Epithelial cell of esophagus (primary cell): ENCODE data around the gene SPATA21.
"Not testable (repeated sequence)": the region's sequence is repeated elsewhere in the genome, so short reads cannot be mapped to it uniquely, and the experiment has no call there.

ENCODE experiments used
- DNase-seq: peaks from one replicate; pipeline ENCODE4 v3.0.0; 2010; ENCODE audit warnings: low read depth
- H3K4me3 ChIP-seq: 2 replicates; pipeline ENCODE4 v1.5.1; 2011; ENCODE audit warnings: mild to moderate bottlenecking, low read length, control low read depth
- TF ChIP-seq, protein P1 (sequence below): IDR thresholded peaks from 2 replicates; pipeline ENCODE4 v1.5.1; 2011; ENCODE audit warnings: low read depth, mild to moderate bottlenecking, low read length, control low read depth, inconsistent platforms; ENCODE audit not compliant: insufficient read depth; ENCODE audit errors: missing control alignments

Gene SPATA21

DNA sequence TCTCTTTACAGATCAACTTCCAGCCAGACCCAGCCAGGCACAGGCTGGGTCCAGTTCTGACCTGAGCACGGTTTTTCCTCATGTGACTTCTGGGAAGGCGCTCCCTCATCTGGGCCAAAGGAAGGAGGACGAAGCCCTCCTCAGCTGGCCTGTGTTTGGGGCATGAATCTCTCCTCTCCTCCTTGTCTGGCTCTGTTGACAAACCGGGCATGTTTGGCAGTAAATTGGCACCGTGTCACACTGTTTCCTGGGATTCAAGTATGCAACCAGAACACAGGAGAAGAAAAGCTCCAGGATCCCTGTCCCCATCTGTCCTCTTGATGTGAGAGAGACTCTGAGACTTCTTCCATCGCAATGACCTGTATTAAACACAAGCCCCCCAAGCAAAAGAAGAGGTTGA, 21.6 kb upstream of the SPATA21 start:
- DNase-seq, result no peak
- TF ChIP-seq, protein P1, sequence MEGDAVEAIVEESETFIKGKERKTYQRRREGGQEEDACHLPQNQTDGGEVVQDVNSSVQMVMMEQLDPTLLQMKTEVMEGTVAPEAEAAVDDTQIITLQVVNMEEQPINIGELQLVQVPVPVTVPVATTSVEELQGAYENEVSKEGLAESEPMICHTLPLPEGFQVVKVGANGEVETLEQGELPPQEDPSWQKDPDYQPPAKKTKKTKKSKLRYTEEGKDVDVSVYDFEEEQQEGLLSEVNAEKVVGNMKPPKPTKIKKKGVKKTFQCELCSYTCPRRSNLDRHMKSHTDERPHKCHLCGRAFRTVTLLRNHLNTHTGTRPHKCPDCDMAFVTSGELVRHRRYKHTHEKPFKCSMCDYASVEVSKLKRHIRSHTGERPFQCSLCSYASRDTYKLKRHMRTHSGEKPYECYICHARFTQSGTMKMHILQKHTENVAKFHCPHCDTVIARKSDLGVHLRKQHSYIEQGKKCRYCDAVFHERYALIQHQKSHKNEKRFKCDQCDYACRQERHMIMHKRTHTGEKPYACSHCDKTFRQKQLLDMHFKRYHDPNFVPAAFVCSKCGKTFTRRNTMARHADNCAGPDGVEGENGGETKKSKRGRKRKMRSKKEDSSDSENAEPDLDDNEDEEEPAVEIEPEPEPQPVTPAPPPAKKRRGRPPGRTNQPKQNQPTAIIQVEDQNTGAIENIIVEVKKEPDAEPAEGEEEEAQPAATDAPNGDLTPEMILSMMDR, result no peak

DNA sequence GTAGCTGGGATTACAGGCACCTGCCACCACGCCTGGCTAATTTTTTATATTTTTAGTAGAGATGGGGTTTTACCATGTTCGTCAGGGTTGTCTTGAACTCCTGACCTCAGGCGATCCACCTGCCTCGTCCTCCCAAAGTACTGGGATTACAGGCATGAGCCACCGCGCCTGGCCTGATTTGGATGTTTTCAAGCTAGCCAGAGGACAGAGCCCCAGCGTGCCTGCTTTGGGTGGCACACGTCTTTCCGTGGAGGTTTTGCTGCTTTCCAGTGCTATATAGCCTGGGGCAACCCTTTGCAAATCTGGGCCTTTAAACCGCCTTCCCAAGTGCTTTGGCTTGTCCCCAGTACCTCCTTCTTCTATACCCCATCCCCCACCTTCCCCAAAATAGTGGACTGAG, 18.9 kb upstream of the SPATA21 start:
- not testable (repeated sequence) for DNase-seq, H3K4me3 ChIP-seq

More for the DNA sequence above, 21.6 kb upstream of the SPATA21 start:
- no peak overlapping the region for H3K4me3 ChIP-seq

DNA sequence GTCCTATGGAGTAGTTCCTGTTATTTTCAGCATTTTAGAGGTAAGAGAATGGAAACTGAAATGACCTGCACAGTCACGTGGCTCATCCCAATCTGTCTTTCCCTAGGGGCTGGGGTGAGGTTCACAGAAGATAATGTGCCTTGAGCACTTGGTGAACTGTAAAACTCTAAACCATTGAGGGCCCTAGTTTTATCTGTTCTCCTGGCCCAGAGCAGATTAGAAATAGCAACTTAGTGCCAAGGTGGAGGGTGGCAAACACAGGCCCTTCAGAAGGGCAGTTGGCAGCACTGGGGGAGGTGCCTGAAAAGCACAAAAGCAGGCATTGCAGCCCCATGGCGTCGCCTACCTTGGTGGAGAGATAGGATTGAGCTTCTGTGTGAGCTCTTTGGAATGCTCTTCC, 17.7 kb upstream of the SPATA21 start:
- H3K4me3 ChIP-seq, DNase-seq: not testable (repeated sequence)

DNA sequence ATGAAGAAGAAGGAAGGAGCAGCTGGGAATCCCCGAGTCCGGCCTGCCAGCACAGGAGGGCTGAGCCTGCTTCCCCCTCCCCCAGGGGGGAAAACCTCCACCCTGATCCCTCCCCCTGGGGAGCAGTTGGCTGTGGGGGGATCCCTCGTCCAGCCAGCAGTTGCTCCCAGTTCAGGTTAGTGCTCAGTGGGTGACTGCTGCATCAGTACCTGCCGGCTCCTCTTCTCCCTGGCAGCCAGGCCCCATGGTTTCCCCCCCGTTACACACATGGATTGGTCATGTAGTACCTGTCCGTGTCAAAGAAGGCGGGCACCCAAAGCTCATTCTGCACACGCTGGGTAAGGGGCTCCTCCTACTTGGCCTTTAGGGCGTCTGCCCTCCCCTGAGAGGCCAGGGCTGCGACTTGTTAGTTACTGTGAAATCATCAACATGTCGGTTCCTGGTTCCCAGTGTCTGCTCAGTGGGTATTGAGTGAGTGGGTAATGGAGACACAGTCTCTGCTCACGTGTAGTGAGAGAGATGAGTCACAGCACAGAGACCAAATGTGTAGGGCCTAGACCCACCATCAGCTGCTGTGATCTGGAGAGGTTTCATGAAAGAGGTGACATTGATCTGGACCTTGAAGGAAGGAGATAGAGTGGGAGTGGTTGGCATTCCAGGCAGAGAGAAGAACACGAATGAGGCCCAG, 14.8 kb upstream of the SPATA21 start:
- DNase-seq, result no peak
- H3K4me3 ChIP-seq, result no peak overlapping the region
- TF ChIP-seq, protein P1, result no peak

DNA sequence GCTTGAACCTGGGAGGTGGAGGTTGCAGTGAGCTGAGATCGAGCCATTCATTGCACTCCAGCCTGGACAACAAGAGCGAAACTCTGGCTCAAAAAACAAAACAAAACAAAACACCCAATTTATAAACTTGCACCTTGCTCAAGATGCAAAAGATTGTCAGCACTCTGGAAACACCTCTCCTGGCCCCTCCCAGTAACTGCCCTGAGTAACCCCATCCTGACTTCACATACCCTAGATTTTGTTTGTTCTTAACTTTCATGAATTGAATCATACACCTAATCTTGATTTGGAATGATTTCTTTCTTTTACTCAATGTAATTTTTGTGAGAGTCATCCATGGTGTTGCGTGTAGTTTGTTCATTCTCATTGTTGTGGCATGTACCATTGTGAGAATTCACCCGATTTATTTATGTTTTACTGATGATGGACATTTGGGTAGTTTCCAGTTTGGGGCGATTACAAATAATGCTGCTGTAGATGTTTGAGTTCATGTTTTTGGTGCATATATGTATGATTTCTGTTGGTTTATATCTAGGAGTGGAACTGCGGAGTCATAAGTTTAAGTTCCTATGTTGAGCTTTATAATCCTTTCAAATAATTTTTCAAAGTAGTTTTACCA, 13.7 kb upstream of the SPATA21 start:
- TF ChIP-seq, protein P1, result no peak
- H3K4me3 ChIP-seq, result no peak overlapping the region
- DNase-seq, result no peak

DNA sequence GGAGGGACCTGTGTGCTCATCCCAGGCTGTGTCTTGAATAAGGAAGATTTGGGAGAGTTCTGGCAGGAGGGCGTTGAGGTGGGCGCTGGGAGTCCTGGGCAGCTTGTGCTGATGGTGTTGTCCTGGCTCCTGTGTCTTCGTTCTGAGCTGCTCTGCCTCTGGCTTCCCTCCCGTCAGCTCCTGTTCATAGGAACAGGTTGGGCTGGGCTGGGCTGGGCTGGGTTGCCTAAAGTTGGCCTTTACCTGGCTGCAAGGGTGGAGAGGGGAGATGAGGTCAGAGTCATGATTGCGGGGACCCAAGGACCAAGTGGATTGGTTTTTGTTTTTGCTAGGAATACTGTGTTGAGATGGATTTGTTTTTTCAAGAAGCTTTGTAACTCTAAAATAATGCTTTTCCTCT, 12.4 kb upstream of the SPATA21 start:
- TF ChIP-seq, protein P1, result no peak
- DNase-seq, result no peak
- no peak overlapping the region for H3K4me3 ChIP-seq

DNA sequence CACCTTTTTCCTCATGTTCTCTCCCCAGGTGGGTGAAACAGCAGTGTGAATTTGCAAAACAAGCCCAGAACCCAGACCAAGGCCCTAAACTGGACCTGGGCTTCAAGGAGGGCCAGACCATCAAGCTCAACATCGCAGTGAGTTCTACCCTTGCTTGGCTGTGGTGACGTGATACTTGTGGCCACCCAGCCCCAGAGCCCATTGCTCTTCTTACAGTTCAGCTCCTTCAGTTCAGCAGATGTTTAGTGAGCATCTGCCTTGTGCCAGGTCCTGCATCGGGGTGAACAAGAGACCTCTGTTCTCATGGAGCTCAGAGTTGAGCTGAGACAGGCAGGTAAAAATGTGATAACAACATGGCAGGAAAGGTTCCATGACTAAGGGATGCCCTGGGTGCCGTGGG, 11.8 kb upstream of the SPATA21 start:
- H3K4me3 ChIP-seq, result no peak overlapping the region
- no peak for DNase-seq
- TF ChIP-seq, protein P1, result no peak

DNA sequence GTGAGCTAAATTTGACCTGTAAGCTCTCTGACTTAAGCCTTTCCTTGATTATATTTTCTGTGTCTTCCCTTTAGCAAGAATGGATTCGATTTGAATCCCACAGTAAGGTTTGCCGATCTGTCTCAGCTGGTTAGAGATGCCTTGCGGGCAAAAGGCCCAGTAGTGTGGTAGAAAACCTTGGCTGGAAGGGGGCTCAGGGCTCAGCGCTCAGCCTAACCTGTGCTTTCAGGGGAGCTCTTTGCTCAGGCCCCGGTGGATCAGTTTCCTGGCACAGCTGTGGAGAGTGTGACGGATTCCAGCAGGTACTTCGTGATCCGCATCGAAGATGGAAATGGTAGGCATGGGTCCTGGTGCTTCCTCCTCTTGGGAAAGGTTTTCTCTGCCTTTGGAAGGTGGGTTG, 10.4 kb upstream of the SPATA21 start:
- DNase-seq, result no peak
- H3K4me3 ChIP-seq, result no peak overlapping the region

More for the DNA sequence above, 10.4 kb upstream of the SPATA21 start:
- TF ChIP-seq, protein P1, result no peak
